ENCODE measurements around the gene BRWD1. TPM values are rescaled to one million over a fixed set of nuclear protein-coding genes. Genes with fewer than 3 reads are reported as not detected.
A peak's percentile ranks its signal among the peaks of the same experiment; 100 is the strongest.

Gene BRWD1
- total RNA-seq, 1 donor from 2014 or later: 55.7 TPM

DNA sequence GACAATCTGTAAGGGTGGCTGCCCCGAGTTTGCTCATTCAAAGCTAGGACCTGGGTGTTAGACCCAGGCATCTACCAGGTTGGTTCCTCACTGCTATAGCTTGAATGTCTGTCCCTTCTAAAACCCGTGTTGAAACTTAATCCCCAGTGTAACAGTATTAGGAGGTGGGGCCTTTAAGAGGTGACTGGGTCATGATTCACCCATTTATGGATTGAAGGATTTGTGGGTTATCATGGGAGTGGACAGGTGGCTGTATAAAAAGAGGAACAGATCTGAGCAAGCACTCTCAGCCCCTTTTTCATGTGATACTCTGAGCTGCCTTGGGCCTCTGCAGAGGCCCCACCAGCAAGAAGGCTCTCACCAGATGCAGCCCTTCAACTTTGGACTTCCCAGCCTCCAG is 159.6 kb downstream of the BRWD1 start:
- no peak overlapping the region for H3K4me3 Mint-ChIP-seq (ENCODE audit: low read depth)

DNA sequence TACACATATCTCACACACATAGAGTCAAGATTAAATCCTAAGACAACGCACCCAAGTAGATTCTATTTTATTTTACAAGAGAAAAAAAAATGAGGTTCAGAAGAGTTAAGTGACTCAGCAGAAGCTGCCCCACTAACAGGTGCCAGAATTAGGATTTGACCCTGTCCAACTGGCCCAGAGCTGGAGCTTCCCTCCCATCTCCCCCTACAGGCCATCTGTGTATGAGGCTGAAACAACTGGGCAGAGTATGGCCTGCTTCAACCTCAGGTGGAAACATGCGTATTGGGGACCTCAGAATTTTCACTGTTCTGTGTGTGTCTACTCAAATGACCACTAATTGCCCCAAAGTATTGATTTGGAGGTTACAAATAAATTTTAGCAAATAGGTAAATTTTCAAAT is 160.1 kb downstream of the BRWD1 start:
- Mint-ChIP-seq H3K27ac (no peak overlapping the region), H3K4me3 (ENCODE audit: low read depth) (no peak overlapping the region), H3K36me3 (ENCODE audit: insufficient read depth) (no peaks in the 10 kb centered on the region), H3K9me3 (ENCODE audit: low read depth) (no peaks in the 10 kb centered on the region), H3K27me3 (no peaks in the 10 kb centered on the region), H3K4me1 (ENCODE audit: low read depth) (no peaks in the 10 kb centered on the region)
- TF ChIP-seq, protein P1, sequence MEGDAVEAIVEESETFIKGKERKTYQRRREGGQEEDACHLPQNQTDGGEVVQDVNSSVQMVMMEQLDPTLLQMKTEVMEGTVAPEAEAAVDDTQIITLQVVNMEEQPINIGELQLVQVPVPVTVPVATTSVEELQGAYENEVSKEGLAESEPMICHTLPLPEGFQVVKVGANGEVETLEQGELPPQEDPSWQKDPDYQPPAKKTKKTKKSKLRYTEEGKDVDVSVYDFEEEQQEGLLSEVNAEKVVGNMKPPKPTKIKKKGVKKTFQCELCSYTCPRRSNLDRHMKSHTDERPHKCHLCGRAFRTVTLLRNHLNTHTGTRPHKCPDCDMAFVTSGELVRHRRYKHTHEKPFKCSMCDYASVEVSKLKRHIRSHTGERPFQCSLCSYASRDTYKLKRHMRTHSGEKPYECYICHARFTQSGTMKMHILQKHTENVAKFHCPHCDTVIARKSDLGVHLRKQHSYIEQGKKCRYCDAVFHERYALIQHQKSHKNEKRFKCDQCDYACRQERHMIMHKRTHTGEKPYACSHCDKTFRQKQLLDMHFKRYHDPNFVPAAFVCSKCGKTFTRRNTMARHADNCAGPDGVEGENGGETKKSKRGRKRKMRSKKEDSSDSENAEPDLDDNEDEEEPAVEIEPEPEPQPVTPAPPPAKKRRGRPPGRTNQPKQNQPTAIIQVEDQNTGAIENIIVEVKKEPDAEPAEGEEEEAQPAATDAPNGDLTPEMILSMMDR (IDR thresholded peaks at IDR 0.05; ENCODE audit: unreplicated experiment): peak; percentile 58
- no peak for DNase-seq (ENCODE audit: low spot score, unreplicated experiment)

More for the DNA sequence above, 159.6 kb downstream of the BRWD1 start:
- DNase-seq (ENCODE audit: low spot score, unreplicated experiment): no peak
- TF ChIP-seq, protein P1 (IDR thresholded peaks at IDR 0.05; ENCODE audit: unreplicated experiment): no peak
- Mint-ChIP-seq H3K4me1 (ENCODE audit: low read depth) (no peaks in the 10 kb centered on the region), H3K9me3 (ENCODE audit: low read depth) (no peaks in the 10 kb centered on the region), H3K27me3 (no peaks in the 10 kb centered on the region), H3K27ac (no peak overlapping the region), H3K36me3 (ENCODE audit: insufficient read depth) (no peaks in the 10 kb centered on the region)

DNA sequence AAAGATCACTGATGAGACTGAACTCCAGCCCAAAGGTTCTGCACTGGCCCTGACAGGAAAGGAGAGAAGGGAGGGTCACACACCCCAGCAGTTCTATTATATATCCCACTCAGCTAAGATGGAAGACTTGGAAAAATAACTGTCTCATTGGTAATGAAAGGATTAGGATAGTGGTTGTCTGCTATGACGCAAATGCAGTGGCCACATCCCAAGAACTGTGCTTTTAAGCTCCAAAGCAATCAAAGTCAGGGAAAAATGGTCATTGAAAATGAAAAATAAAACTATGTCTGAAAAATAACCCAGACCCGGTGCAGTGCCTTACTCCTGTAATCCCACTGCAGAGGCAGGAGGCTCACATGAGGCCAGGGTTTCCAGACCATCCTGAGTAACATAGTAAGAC is 161.2 kb downstream of the BRWD1 start:
- Mint-ChIP-seq H3K4me1 (ENCODE audit: low read depth) (no peaks in the 10 kb centered on the region), H3K36me3 (ENCODE audit: insufficient read depth) (no peaks in the 10 kb centered on the region), H3K27ac (no peak overlapping the region), H3K27me3 (no peaks in the 10 kb centered on the region), H3K4me3 (ENCODE audit: low read depth) (no peak overlapping the region), H3K9me3 (ENCODE audit: low read depth) (no peaks in the 10 kb centered on the region)
- no peak for DNase-seq (ENCODE audit: low spot score, unreplicated experiment)
- TF ChIP-seq, protein P1 (IDR thresholded peaks at IDR 0.05; ENCODE audit: unreplicated experiment): no peak

DNA sequence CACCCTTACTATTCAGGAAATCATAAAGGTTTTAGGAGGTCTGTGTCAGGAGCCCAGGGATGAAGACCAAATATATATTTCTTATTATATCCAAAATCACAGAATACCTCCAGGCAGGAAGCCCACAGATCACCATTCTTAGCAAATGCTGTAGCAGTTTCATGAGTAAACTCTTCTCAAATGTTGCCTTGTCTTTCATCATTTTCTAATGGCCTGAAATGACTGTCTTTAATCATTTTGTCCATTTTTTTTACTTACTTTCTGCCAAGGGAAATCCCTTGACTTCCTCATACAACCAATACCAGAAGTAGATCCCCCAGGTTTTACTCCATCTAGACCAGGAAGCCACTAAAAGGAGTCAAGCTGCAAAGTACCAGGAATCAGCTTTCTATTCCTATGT is 162.6 kb downstream of the BRWD1 start:
- no peaks in the 10 kb centered on the region for H3K36me3 Mint-ChIP-seq (ENCODE audit: insufficient read depth)
- H3K27me3 Mint-ChIP-seq: no peaks in the 10 kb centered on the region
- H3K9me3 Mint-ChIP-seq (ENCODE audit: low read depth): no peaks in the 10 kb centered on the region
- H3K27ac Mint-ChIP-seq: no peak overlapping the region
- no peaks in the 10 kb centered on the region for H3K4me1 Mint-ChIP-seq (ENCODE audit: low read depth)
- TF ChIP-seq, protein P1 (IDR thresholded peaks at IDR 0.05; ENCODE audit: unreplicated experiment): no peak
- DNase-seq (ENCODE audit: low spot score, unreplicated experiment): no peak
- H3K4me3 Mint-ChIP-seq (ENCODE audit: low read depth): no peak overlapping the region

DNA sequence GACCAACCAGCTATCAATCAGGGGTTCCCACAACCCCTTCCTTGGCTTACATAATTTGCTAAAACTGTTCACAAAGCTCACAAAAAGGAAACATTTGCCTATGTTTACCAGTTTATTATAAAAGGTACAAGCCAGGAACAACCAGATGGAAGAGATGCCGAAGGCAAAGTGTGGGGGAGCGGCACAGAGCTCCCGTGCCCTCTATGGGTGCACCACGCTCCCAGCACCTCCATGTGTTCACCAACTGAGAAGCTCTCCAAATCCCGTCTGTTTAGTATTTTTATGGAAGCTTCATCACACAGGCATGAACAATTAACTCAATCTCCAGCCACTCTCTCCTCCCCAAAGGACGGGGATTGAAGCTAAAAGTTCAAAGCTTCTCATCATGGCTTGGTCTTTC is 163.1 kb downstream of the BRWD1 start:
- H3K27me3 Mint-ChIP-seq: no peaks in the 10 kb centered on the region
- no peak overlapping the region for H3K4me3 Mint-ChIP-seq (ENCODE audit: low read depth)
- DNase-seq (ENCODE audit: low spot score, unreplicated experiment): no peak
- no peaks in the 10 kb centered on the region for H3K36me3 Mint-ChIP-seq (ENCODE audit: insufficient read depth)
- H3K27ac Mint-ChIP-seq: no peak overlapping the region
- H3K9me3 Mint-ChIP-seq (ENCODE audit: low read depth): no peaks in the 10 kb centered on the region
- H3K4me1 Mint-ChIP-seq (ENCODE audit: low read depth): no peaks in the 10 kb centered on the region
- TF ChIP-seq, protein P1 (IDR thresholded peaks at IDR 0.05; ENCODE audit: unreplicated experiment): no peak
